Body of pancreas (tissue), 4 donors: Measurements from ENCODE around the gene ARRB2. TPM values are rescaled to one million over a fixed set of nuclear protein-coding genes. Genes with fewer than 3 reads are reported as not detected.

Experiments
- ATAC-seq: fragments of 150-250 bp; one replicate; pipeline ENCODE4 v1.9.1; 2016
- DNase-seq, 4 donors: peaks; one replicate each; pipeline ENCODE4 v3.0.0-alpha.2; 2019
- H3K27ac ChIP-seq, 4 donors: fragments of 200-600 bp; sonication (generic); 1 replicate in 3 of 4; 2 replicates in 1 of 4; pipeline versions ENCODE4 v1.5.1 to v1.6.1; 2016 to 2019; ENCODE audit warnings: mild to moderate bottlenecking in 1 of 4, mixed read lengths in 1 of 4, moderate library complexity in 1 of 4
- H3K27me3 ChIP-seq, 2 donors: fragments of 200-600 bp; sonication (generic); one replicate each; pipeline ENCODE4 v1.6.0; 2016; ENCODE audit warnings: mild to moderate bottlenecking in 1 of 2
- H3K36me3 ChIP-seq, 2 donors: fragments of 200-600 bp; sonication (generic); replicated peaks in 1 of 2; 2 replicates each; pipeline ENCODE4 v1.5.1; 2016; ENCODE audit warnings: low read depth in 2 of 2; ENCODE audit not compliant: insufficient read depth in 1 of 2
- H3K4me1 ChIP-seq: fragments of 200-600 bp; sonication (generic); one replicate; pipeline ENCODE4 v1.6.0; 2016
- H3K4me3 ChIP-seq, 2 donors: fragments of 200-600 bp; sonication (generic); 1 replicate in 1 of 2; 2 replicates in 1 of 2; pipeline ENCODE4 v1.5.1; 2016 to 2019
- H3K9me3 ChIP-seq, 3 donors: fragments of 200-600 bp; sonication (generic); 1 replicate in 2 of 3; 2 replicates in 1 of 3; pipeline ENCODE4 v1.5.1; 2016
- CTCF ChIP-seq, 7 experiments: fragments of 450-650 bp in 4 of 7; fragments of 200-600 bp in 3 of 7; sonication (generic) in 3 of 7; IDR thresholded peaks; one replicate each; pipeline ENCODE4 v1.5.1; 2016 to 2019; ENCODE audit warnings: antibody characterized with exemption in 7 of 7
- POLR2A ChIP-seq, 3 donors: fragments of 450-650 bp; IDR thresholded peaks; one replicate each; pipeline ENCODE4 v1.6.1; 2016; ENCODE audit warnings: antibody characterized with exemption in 3 of 3, mild to moderate bottlenecking in 2 of 3
- WGBS, 2 donors: methylation state at CpG; one replicate each; pipeline ENCODE4 v1.1.5; 2017; 5-methylcytosine and 5-hydroxymethylcytosine counted together
- intact Hi-C: fragments of 100-400 bp; cut with DNase I; formaldehyde crosslinking; loops from one replicate; pipeline ENCODE4 v1.15.1; 2023
- total RNA-seq, 2 donors: library from RNA; depleted of rRNA; stranded (reverse); fragments of >200 nt; gene quantifications; one replicate each; pipeline ENCODE4 v1.1.0, GENCODE V29; 2016

Gene ARRB2
- total RNA-seq, 2 donors from 2014 or later, result 12.5 to 13.2 TPM

- peak; percentile 35 for ATAC-seq
- peak in 3 of 4 donors; percentile 41 to 47 (median 45) for DNase-seq
- H3K27ac ChIP-seq, result peak overlapping the region; percentile 28 to 72 (median 64)
- peak overlapping the region; percentile 29 to 32 for H3K4me3 ChIP-seq
- no peaks in the 10 kb centered on the region for H3K36me3 ChIP-seq
- H3K27me3 ChIP-seq, result no peaks in the 10 kb centered on the region
- H3K4me1 ChIP-seq, result peaks cover 13% of the 10 kb centered on the region
- H3K9me3 ChIP-seq, result no peaks in the 10 kb centered on the region
- TF ChIP-seq POLR2A (IDR thresholded peaks at IDR 0.05), result peak in 2 of 3 donors; percentile 20 to 53
- no peak for TF ChIP-seq CTCF (IDR thresholded peaks at IDR 0.05)
- intact Hi-C loops, result no loop called here
- 18 to 38% methylated on average over 17 to 41 of the region's 41 CpGs for WGBS, 2 donors
Measured at GRCh38 chr17:4738136-4739121, 28.0 kb downstream of the ARRB2 start.

GRCh38 chr17:4739122-4740024 lies 28.9 kb downstream of the ARRB2 start, which contains the start of the genes CXCL16 and ZMYND15:
Gene CXCL16 (minus strand): TSS chr17:4739928. CDS start chr17:4739339, 589 bp downstream.
Gene ZMYND15 (plus strand): TSS chr17:4739833. CDS start chr17:4740549, 716 bp downstream.
- Histone ChIP-seq H3K27me3 (peaks cover 0 to under 1% of the 10 kb centered on the region in 2 donors), H3K9me3 (no peaks in the 10 kb centered on the region), H3K4me3 (peak within 1 kb of the TSS; percentile 29 to 32), H3K27ac (peak within 1 kb of the TSS; percentile 28 to 72 (median 64)), H3K36me3 (no peaks in the 10 kb centered on the region), H3K4me1 (peaks cover 13% of the 10 kb centered on the region)
- intact Hi-C loops, result no loop called here
- WGBS, 2 donors, result 0% methylated on average over 2 to 98 of the region's 100 CpGs
- TF ChIP-seq POLR2A (IDR thresholded peaks at IDR 0.05), result peak; percentile 37 to 59 (median 48)
- TF ChIP-seq CTCF (IDR thresholded peaks at IDR 0.05), result peak in 1 of 7 experiments; percentile 6
- DNase-seq (peak; percentile 50 to 71 (median 66)), ATAC-seq (peak; percentile 70)

GRCh38 chr17:4740025-4740351 lies 29.6 kb downstream of the ARRB2 start:
- DNase-seq (no peak), ATAC-seq (no peak)
- H3K9me3 ChIP-seq, result no peaks in the 10 kb centered on the region
- no peaks in the 10 kb centered on the region for H3K36me3 ChIP-seq
- H3K4me3 ChIP-seq, result peak overlapping the region in 1 of 2 donors; percentile 32
- peak overlapping the region; percentile 28 to 72 (median 64) for H3K27ac ChIP-seq
- intact Hi-C loops, result no loop called here
- 0 to 15% methylated on average over 2 to 13 of the region's 13 CpGs for WGBS, 2 donors
- TF ChIP-seq POLR2A (IDR thresholded peaks at IDR 0.05) (no peak), CTCF (IDR thresholded peaks at IDR 0.05) (no peak)
- H3K27me3 ChIP-seq, result peaks cover 0 to 7% of the 10 kb centered on the region in 2 donors
- H3K4me1 ChIP-seq, result peaks cover 13% of the 10 kb centered on the region

- Histone ChIP-seq H3K27me3 (peaks cover 0 to 13% of the 10 kb centered on the region in 2 donors), H3K9me3 (no peaks in the 10 kb centered on the region), H3K36me3 (no peaks in the 10 kb centered on the region), H3K4me3 (no peak overlapping the region), H3K27ac (peak overlapping the region in 1 of 4 donors; percentile 72), H3K4me1 (peaks cover 19% of the 10 kb centered on the region)
- TF ChIP-seq CTCF (IDR thresholded peaks at IDR 0.05) (no peak), POLR2A (IDR thresholded peaks at IDR 0.05) (no peak)
- DNase-seq, result no peak
- intact Hi-C loops, result no loop called here
- ATAC-seq, result no peak
- 96 to 97% methylated on average over 6 to 8 of the region's 8 CpGs for WGBS, 2 donors
Measured at GRCh38 chr17:4740584-4740983, 30.2 kb downstream of the ARRB2 start.
